HG03520 (cell line): Measurements from ENCODE around the gene PARD3B.
"Not testable (repeated sequence)": the region's sequence is repeated elsewhere in the genome, so short reads cannot be mapped to it uniquely, and the experiment has no call there.

ENCODE experiments used
- ATAC-seq: cut with Tn5 transposase; IDR thresholded peaks from one replicate; pipeline ENCODE4 v1.9.1; 2021; ENCODE audit warnings: mild to moderate bottlenecking, moderate library complexity; ENCODE audit not compliant: unreplicated experiment

The PARD3B gene

DNA sequence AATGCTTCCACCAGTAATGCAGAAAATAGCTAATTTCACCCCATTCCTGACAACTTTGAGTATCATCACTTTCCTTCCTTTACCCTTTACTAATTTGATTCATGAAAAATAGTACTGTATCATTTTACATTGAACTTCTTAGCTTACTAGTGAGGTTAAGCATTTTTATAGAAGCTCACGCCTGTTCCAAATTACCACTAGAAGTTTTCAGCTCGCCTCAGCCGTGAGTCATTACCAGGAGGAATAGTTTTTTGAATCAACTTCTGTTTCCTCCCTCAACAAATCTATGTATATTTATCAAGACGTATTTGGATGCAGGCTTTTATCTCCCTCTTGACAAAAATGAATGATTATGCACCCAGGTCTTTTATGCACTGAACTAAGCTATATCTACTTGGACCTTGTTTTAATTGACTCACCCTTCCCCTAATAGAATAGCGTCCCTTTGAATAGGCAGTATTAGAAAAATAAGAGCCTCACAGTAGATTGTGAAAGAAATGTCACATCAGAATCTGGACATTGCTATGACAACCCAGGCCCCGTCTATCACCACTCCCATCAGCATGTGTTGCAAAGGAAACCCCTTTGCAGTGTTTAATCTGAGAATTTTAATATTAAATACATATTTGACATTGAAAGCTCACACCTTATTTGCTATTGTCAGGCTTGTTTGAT, 929.6 kb downstream of the PARD3B start:
- no peak for ATAC-seq

DNA sequence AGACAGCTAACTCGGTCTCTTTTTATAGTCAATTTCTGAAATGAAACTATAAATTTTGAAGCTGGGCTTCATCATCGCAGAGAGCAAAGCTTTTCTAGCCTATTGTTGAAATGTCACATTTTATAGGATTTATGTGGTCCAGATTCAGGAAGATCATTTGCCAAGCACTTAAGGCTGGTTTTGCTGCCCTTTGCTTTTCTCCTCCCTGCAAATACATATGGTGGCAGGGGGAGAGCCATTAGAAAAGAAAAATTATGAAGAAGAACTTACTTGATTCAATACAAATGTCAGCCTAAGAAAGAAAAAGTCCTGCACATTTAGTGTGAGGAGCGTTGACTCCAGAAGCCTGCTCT, 930.1 kb downstream of the PARD3B start:
- ATAC-seq, result no peak

DNA sequence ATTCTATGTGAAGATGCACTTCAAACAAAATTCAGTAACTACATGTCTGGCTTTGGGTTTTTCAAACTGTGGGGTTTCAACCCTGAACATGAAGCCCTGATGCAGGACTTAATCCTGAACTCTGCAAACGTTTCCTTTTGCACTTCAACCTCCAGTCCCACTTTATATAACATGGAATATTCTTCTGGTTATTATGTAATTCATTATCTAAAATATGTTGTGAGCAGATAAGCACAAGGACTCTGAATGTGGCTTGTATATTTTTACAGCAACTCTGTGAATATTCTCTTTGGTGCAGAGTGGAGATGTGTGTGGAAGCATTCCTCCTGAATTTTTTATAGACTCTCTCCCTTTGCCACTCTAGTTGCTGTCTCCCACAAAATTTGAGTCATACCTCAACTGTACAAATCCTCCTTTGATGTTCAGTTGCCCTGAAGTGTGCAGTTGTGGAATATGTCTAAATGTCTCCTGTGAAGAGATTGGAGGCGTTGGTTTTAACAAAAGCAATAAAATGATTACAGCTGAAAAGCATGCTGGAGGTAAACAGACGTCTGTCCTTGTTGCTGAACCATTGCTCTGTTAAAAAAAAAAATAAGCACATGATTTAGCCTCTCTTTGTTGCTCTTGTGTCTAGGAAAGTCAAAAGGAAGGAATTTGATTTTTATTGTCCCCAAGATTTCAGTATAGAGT, 931.9 kb downstream of the PARD3B start:
- ATAC-seq, result no peak

- ATAC-seq, result no peak
Measured at GRCh38 chr2:205481861-205482260, 936.6 kb downstream of the PARD3B start.

GRCh38 chr2:205482399-205483081, 937.3 kb downstream of the PARD3B start:
- no peak for ATAC-seq

DNA sequence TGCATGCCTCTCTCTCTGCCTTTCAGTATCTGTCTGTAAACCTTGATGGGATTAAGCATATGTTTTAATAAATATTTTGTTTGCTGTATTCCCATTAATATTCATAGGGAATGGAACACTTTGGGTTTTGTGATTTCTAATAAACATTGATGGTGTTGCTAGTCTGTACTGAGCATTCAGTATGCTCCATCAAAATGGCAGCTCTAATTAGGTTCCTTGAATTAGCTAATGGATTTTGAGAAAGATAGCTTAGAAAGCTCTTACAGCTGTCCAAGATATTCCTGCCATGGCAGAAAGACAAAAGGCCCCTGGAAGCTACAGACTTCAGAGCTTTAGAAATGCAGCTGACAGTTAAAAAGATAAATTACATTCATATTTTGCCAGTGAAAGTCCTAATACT, 937.8 kb downstream of the PARD3B start:
- no peak for ATAC-seq

- ATAC-seq, result no peak
Measured at GRCh38 chr2:205484215-205484614, 938.9 kb downstream of the PARD3B start.

DNA sequence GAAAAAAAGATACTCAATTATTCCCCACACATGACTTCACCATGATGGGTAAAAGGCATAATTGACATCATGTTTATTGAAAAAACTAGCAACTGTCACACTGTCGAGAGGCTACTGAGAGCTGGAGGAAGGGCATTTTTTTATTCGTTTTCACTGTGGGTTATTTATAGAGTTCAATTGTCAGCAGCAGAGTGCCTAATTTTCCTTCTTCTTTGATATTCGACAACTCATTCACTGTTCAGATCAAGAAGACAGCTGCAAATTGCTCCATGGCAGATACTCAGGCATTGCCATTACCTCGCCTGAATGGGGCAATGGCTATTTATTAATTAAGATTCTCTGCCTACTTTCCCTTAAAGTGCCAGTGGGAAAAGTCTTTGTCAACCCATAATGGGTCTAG, 939.5 kb downstream of the PARD3B start:
- no peak for ATAC-seq

DNA sequence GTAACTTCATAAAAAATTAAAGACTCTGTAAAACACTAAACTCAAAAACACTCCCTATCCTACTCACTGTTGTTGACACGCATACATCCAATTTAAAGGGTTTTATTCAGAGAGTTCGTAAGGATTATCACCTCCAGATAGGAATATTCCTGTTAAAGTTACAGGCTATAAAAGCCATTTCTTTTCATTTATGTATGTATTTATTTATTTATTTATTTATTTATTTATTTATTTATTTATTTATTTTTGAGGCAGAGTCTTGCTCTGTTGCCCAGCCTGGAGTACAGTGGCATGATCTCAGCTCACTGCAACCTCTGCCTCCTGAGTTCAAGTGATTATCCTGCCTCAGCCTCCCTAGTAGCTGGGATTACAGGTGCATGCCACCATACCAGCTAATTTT, 948.3 kb downstream of the PARD3B start:
- ATAC-seq, result not testable (repeated sequence)

- ATAC-seq, result no peak
Measured at GRCh38 chr2:205494537-205495235, 949.4 kb downstream of the PARD3B start.

- ATAC-seq, result no peak
Measured at GRCh38 chr2:205495819-205496218, 950.5 kb downstream of the PARD3B start.

DNA sequence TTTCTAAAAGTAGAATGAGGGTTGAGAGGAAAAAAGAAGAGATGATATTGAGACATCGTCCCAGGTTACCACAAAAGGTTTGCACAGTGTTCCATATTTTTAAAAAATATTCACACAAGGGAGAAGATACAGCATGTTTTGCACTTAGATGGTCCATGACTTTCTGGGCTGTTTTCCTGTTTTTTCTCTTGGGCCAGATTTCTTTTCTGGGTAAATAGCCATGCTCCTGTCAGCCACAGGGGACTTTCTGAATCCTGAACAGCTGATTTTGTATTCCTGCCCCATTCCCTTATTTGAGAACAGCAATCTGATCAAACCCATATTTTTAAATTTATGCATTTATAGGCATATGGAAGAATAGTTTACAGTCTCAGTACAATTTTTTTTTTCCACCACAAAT, 951.1 kb downstream of the PARD3B start:
- no peak for ATAC-seq

DNA sequence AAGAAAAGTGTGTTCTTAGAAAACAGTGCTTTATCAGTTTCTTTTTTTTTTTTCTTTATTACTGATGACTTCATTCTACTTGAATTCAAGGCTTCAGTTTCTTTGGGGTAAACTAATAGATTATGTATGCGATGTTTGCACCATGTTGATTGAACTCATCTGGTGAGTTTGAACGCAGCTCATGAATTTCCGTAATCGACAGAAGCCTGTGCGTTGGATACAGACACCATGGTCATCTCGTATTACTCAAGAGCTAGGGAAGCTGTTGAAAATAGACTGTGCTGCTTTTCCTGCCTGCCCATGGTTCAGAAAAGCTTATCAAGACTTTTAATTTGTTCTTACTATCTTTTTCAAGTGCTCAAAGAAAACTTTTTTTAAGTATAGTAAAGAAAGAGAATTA, 951.5 kb downstream of the PARD3B start:
- no peak for ATAC-seq

DNA sequence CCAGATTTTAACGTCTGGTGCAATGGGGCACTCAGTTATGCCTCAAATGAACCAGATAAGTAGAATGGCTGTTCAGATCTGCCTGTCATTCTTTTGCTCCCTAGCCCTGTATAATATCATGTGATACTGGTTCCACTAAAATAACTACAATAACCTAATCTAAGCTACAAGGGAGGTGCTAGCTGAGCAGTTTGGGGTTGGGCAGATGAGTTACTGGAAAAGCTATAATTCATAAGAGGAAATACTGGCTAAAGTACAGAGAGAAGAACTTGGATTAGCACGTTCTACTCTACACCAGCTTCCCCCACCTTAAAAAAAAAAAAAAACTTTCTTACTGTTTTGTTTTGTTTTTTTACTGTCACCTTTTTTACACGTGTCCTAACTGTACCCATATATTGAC, 953.7 kb downstream of the PARD3B start:
- ATAC-seq, result no peak

DNA sequence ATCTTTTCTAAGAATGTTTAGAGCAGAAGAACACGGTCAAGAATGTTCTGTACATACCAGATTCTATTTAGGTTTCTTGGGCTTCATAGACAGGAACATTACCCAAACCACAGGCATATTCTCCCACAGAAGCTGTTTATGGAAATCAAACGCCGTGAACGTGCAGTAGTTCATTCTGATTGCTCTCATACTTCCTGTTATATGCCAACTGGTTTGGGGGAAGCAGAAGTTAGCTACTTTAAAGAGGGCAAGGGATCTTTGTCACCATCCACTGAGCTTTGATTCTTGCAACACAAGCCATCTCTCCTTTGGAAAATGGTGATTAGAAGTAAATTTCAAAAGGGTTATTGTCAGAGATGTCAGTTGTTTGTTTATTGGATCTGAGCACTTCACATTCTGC, 954.8 kb downstream of the PARD3B start:
- no peak for ATAC-seq

DNA sequence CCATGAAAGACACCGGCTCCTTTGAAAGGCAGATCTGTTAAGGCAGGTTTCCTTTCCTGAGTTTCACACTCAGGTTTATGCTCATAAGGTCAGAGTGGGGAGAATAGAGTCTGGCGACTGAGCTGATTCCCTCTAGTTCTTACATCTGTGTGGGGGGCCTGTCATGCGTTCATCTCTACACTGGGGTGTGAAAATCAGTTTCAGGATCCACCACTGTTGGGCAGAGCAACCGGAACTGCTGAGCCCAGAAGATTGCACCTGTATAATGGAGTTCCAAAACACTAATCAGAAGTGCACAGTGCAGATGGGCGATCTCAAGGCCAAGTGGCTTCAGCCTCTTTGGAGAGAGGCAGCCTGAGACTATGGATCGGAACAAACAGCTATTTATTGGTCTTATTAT, 955.7 kb downstream of the PARD3B start:
- ATAC-seq, result no peak

DNA sequence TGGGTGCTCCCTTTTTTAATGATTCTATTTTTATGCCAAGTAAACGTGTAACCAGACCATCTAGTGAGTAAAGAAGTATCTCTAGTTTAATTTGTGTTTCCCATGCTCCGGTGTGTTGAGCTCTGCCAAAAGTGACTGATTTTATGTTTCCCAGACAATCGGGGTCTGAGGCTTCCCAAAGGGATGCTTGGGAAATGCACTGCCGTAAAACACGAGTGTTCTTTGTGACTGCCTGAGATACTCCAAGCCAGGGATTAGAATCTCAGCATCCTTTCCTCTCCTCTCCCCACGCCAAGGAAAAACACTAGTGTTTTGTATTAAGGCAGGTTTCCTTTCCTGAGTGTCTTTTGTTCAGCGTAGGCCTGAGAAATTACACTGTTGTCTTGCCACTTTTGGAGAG, 956.6 kb downstream of the PARD3B start:
- ATAC-seq, result no peak

DNA sequence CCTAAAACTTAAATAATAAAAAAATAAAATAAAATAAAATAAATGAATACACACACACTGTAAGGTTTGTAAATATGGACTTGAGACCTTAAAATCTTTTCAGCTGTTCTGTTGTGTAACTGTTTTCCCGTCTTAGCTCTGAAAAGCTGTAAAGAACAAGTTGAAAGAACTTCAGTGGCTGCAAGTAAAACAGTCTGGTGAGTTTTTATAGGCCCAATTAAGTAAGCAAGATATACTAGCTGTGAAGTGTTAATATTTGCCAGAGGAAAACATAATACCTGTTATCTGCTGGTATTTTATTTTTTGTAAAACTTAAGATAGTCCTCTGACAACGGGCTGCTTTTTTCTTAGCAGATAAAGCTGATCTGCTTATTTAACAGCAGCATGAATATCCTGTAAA, 960.1 kb downstream of the PARD3B start:
- ATAC-seq, result no peak

DNA sequence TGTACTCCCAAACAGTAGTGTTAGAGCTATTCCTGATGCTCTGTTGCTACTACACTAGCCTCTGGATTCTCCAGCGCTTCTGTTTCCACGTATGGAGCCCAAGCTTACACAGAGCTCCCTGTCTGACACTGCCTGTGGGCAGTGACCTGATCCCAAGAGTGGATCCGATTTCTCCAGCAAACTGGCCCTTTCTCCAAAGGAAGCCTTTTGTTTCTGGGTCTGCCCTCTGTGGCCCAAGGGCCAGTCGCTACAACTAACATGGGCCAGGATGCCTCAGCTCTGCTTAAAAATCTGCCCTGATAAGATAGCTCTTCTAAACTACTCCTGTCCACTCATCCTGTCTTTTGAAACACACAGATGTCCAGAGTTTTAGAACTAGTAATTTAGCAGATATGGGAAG, 964.4 kb downstream of the PARD3B start:
- no peak for ATAC-seq

DNA sequence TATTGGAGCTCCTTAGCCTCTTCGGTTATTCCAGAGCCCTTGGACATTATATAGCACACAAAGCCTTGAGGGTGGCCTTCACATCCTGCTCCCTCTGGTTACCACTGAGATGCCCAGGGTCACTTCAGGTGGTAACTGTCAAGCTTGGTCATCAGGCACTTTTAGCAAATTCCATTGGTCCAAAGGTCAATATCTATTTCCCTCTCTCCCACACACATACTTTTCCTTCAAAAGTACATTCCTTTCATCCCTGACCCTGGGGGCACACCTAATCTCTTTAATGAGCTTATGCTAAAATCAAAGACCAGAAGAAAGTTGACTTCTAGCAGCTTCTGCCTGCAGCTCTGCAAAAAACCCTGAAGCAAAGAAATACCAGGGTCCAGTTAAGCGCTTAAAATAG, 965.1 kb downstream of the PARD3B start:
- no peak for ATAC-seq

- ATAC-seq, result no peak
Measured at GRCh38 chr2:205511221-205511620, 965.9 kb downstream of the PARD3B start.

DNA sequence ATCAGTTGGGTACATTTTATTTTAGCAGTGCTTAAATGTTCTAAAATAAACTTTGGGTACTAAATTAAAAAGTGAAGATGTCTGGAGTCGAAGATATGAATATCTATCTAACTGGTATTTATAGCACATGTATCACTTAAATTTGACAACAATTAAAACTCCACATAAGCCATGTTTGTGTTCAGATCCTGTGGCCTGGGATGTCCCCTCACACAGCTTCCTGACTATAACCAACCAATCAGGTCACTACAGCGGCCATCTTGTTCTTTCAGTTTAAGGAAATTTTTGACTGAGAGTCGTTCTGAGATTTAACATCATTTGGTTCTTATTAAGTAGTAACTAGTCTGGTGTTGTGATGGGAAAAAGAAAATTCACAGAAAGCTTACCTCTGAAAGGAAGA, 966.4 kb downstream of the PARD3B start:
- no peak for ATAC-seq
